Measurements from ENCODE around the gene ARHGAP24. TPM values are rescaled to one million over a fixed set of nuclear protein-coding genes. Genes with fewer than 3 reads are reported as not detected.

Gene ARHGAP24
- polyA plus RNA-seq, 1 of the 3 experiments (the other 2 are of a cell fraction): 1.4 TPM

DNA sequence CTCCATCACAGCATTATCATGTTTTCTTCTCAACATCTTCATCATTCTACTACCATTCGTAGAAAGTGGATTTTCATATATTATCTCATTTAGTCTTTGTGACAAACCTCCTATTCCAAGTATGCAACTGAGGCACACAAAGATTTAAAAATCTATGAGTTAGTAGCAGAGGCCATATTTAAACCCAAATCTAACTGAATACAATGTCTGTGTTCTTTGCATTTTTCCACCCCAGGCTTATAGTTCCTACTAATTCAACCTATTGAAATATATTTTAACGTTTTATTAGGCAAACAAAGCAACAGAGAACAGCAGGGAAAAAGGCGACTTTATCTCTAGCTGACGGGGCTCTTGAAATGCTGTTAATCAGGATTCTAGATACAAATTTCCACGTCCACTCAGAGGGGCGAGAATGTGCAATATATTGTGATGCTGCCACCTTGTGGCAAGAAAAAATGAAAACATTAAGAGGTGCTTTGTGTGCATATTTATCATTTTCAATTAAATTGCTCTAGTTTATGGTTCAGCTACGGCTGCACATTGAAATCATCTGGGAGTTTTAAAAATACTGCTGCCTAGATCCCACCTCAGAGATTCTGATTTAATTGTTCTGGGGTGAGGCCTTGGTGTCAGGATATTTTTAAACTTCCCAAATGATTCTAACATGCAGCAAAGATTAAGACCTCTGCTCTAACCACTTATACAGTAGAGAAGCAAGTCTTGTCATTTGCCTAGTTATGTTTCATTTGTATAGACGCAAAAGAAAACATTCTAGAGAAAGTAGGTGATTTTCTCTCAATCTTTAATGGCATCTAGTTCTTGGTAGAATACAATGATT, 569.0 kb downstream of the ARHGAP24 start:
- Histone ChIP-seq H3K79me2 (ENCODE audit: insufficient read depth) (no peaks in the 10 kb centered on the region), H3K4me2 (0 out of 2 replicates have a peak overlapping the region, but pooled peaks have one; percentile 25), H3K4me1 (ENCODE audit: control insufficient read depth in 1 of 2, insufficient read depth in 2 of 2, low read depth in 1 of 2, low read length in 1 of 2) (no peaks in the 10 kb centered on the region; a peak in 1 of 4 replicates), H3K9me3 (no peaks in the 10 kb centered on the region), H3K27ac (ENCODE audit: low read depth in 2 of 2, low read length in 1 of 2) (no peak overlapping the region; a peak in 1 of 4 replicates), H3F3A (replicated peaks; ENCODE audit: insufficient read depth) (no peaks in the 10 kb centered on the region), H3K9ac (no peak overlapping the region), H2AFZ (ENCODE audit: low read depth) (peak overlapping the region; percentile 50), H4K20me1 (ENCODE audit: insufficient read depth) (no peaks in the 10 kb centered on the region), H3K4me3 (ENCODE audit: low read depth in 2 of 2, low read length in 1 of 2) (no peak overlapping the region), H3K9me2 (no peaks in the 10 kb centered on the region), H3K36me3 (replicated peaks in 1 of 2; ENCODE audit: control insufficient read depth in 1 of 2, insufficient read depth in 2 of 2, low read length in 1 of 2) (no peaks in the 10 kb centered on the region), H3K27me3 (ENCODE audit: insufficient read depth) (no peaks in the 10 kb centered on the region)
- DNase-seq: peak; percentile 23
- CTCF ChIA-PET: interaction anchor here (0.6 to 16.5 kb wide), 32 partner anchors 8 to 960 kb away, joined by 3 to 159 read pairs (median 3); no protein-coding TSS in a partner anchor
- POLR2A ChIA-PET: no interaction called here
- TF ChIP-seq TEAD4 (IDR thresholded peaks at IDR 0.05; ENCODE audit: borderline replicate concordance, insufficient read depth) (0 out of 2 replicates have a peak, but pooled peaks have one; percentile 12), RAD21 (IDR thresholded peaks at IDR 0.05; ENCODE audit: low read length) (peak; percentile 87), CHD2 (IDR thresholded peaks at IDR 0.05; ENCODE audit: low read length, partially characterized antibody) (no peak), SMC3 (IDR thresholded peaks at IDR 0.05; ENCODE audit: low read depth, low read length) (peak; percentile 74), NRF1 (IDR thresholded peaks at IDR 0.05; ENCODE audit: low read depth, low read length) (no peak)
- TF ChIP-seq, protein P1, sequence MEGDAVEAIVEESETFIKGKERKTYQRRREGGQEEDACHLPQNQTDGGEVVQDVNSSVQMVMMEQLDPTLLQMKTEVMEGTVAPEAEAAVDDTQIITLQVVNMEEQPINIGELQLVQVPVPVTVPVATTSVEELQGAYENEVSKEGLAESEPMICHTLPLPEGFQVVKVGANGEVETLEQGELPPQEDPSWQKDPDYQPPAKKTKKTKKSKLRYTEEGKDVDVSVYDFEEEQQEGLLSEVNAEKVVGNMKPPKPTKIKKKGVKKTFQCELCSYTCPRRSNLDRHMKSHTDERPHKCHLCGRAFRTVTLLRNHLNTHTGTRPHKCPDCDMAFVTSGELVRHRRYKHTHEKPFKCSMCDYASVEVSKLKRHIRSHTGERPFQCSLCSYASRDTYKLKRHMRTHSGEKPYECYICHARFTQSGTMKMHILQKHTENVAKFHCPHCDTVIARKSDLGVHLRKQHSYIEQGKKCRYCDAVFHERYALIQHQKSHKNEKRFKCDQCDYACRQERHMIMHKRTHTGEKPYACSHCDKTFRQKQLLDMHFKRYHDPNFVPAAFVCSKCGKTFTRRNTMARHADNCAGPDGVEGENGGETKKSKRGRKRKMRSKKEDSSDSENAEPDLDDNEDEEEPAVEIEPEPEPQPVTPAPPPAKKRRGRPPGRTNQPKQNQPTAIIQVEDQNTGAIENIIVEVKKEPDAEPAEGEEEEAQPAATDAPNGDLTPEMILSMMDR (IDR thresholded peaks at IDR 0.05): peak; percentile 79
- TF ChIP-seq, protein P2, sequence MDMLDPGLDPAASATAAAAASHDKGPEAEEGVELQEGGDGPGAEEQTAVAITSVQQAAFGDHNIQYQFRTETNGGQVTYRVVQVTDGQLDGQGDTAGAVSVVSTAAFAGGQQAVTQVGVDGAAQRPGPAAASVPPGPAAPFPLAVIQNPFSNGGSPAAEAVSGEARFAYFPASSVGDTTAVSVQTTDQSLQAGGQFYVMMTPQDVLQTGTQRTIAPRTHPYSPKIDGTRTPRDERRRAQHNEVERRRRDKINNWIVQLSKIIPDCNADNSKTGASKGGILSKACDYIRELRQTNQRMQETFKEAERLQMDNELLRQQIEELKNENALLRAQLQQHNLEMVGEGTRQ (IDR thresholded peaks at IDR 0.05; ENCODE audit: borderline replicate concordance, low read depth, low read length): no peak
- WGBS (ENCODE audit: low lambda C conversion rate): 17% methylated on average over 8 of the region's 8 CpGs

DNA sequence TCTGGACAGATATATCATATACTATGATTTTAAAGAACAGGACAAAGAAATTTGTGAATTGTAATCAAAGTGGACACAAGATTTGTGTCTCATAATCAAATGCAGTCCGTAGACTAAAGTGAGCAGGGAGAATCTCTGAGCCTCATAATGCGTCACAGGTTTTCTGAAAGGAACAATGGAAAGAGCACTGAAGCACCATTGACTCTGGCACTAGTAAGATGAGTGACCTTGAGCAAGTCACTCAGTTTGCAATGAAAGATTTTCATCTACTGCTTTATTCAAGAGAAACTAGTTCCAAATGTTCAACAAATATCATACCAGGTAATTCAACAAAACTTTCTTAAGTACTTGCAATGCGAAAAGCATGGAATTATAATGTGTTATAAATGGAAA, 569.6 kb downstream of the ARHGAP24 start:
- Histone ChIP-seq H2AFZ (ENCODE audit: low read depth) (no peak overlapping the region), H3K79me2 (ENCODE audit: insufficient read depth) (no peaks in the 10 kb centered on the region), H3K27ac (ENCODE audit: low read depth in 2 of 2, low read length in 1 of 2) (no peak overlapping the region; a peak in 1 of 4 replicates), H3K4me3 (ENCODE audit: low read depth in 2 of 2, low read length in 1 of 2) (no peak overlapping the region), H3K9me2 (no peaks in the 10 kb centered on the region), H4K20me1 (ENCODE audit: insufficient read depth) (no peaks in the 10 kb centered on the region), H3F3A (replicated peaks; ENCODE audit: insufficient read depth) (no peaks in the 10 kb centered on the region), H3K36me3 (replicated peaks in 1 of 2; ENCODE audit: control insufficient read depth in 1 of 2, insufficient read depth in 2 of 2, low read length in 1 of 2) (no peaks in the 10 kb centered on the region), H3K9me3 (no peaks in the 10 kb centered on the region), H3K4me1 (ENCODE audit: control insufficient read depth in 1 of 2, insufficient read depth in 2 of 2, low read depth in 1 of 2, low read length in 1 of 2) (no peaks in the 10 kb centered on the region; a peak in 1 of 4 replicates), H3K27me3 (ENCODE audit: insufficient read depth) (no peaks in the 10 kb centered on the region), H3K4me2 (no peak overlapping the region), H3K9ac (no peak overlapping the region)
- POLR2A ChIA-PET: no interaction called here
- CTCF ChIA-PET: interaction anchor here (0.6 to 16.5 kb wide), 30 partner anchors 8 to 960 kb away, joined by 3 to 159 read pairs (median 3); no protein-coding TSS in a partner anchor
- no peak for DNase-seq
- WGBS (ENCODE audit: low lambda C conversion rate): 59% methylated on average over 3 of the region's 3 CpGs
- TF ChIP-seq TEAD4 (IDR thresholded peaks at IDR 0.05; ENCODE audit: borderline replicate concordance, insufficient read depth) (no peak), SIN3A (IDR thresholded peaks at IDR 0.05; ENCODE audit: borderline replicate concordance, low read depth, low read length) (no peak), FOXJ3 (CRISPR knock-in tag; IDR thresholded peaks at IDR 0.05) (no peak), NFIC (IDR thresholded peaks at IDR 0.05; ENCODE audit: borderline replicate concordance) (no peak), GABPA (IDR thresholded peaks at IDR 0.05; ENCODE audit: low read depth) (no peak), FOSL2 (IDR thresholded peaks at IDR 0.05; ENCODE audit: borderline replicate concordance, low read depth) (no peak), NRF1 (IDR thresholded peaks at IDR 0.05; ENCODE audit: low read depth, low read length) (no peak), POLR2AphosphoS5 (IDR thresholded peaks at IDR 0.05; ENCODE audit: low read depth, low read length) (no peak), RFX5 (IDR thresholded peaks at IDR 0.05; ENCODE audit: low read length) (no peak), TAF1 (IDR thresholded peaks at IDR 0.05; ENCODE audit: borderline replicate concordance, low read depth, low read length) (no peak)
- TF ChIP-seq, protein P3, sequence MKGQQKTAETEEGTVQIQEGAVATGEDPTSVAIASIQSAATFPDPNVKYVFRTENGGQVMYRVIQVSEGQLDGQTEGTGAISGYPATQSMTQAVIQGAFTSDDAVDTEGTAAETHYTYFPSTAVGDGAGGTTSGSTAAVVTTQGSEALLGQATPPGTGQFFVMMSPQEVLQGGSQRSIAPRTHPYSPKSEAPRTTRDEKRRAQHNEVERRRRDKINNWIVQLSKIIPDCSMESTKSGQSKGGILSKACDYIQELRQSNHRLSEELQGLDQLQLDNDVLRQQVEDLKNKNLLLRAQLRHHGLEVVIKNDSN (IDR thresholded peaks at IDR 0.05; ENCODE audit: borderline replicate concordance, low read depth): no peak

Measured in SK-N-SH (cell line).